C4-2B (cell line): ENCODE data around the gene ZC3H14.

Source experiments
- H3K27ac ChIP-seq: fragments of 450-650 bp; 2 replicates; pipeline ENCODE4 v1.5.1; 2017
- CTCF ChIP-seq: fragments of 450-650 bp; conservative IDR thresholded peaks from 2 replicates; pipeline ENCODE4 v1.5.1; 2017; ENCODE audit warnings: mild to moderate bottlenecking
- ZFX ChIP-seq: fragments of 450-650 bp; IDR thresholded peaks from 2 replicates; pipeline ENCODE4 v1.6.1; 2017

ZC3H14 gene

GRCh38 chr14:88568196-88568595 is 5.4 kb downstream of the ZC3H14 start:
- TF ChIP-seq CTCF (no peak), ZFX (no peak)
- H3K27ac ChIP-seq = no peak overlapping the region

GRCh38 chr14:88572117-88572516 is 9.3 kb downstream of the ZC3H14 start:
- no peak overlapping the region for H3K27ac ChIP-seq
- TF ChIP-seq ZFX = no peak
- no peak for TF ChIP-seq CTCF

GRCh38 chr14:88576222-88576621 is 13.4 kb downstream of the ZC3H14 start:
- no peak overlapping the region for H3K27ac ChIP-seq
- TF ChIP-seq ZFX = no peak
- no peak for TF ChIP-seq CTCF

- TF ChIP-seq CTCF (no peak), ZFX (no peak)
- H3K27ac ChIP-seq = no peak overlapping the region
Observed at GRCh38 chr14:88584451-88584850, 21.6 kb downstream of the ZC3H14 start.

GRCh38 chr14:88588081-88588480 is 25.2 kb downstream of the ZC3H14 start:
- no peak overlapping the region for H3K27ac ChIP-seq
- no peak for TF ChIP-seq CTCF

GRCh38 chr14:88590173-88590572 is 27.3 kb downstream of the ZC3H14 start:
- TF ChIP-seq ZFX = no peak
- TF ChIP-seq CTCF = no peak
- no peak overlapping the region for H3K27ac ChIP-seq

GRCh38 chr14:88592031-88592430 is 29.2 kb downstream of the ZC3H14 start:
- TF ChIP-seq ZFX (no peak), CTCF (no peak)
- no peak overlapping the region for H3K27ac ChIP-seq
